IPS-20b (cell line): ENCODE data around the gene BMF.

ENCODE experiments used
- H3K27ac ChIP-seq: one replicate; pipeline ENCODE4 v1.5.1; 2013; ENCODE audit warnings: low read length
- H3K27me3 ChIP-seq: 2 replicates; pipeline ENCODE4 v1.6.1; 2013; ENCODE audit warnings: mild to moderate bottlenecking, low read length, inconsistent platforms; ENCODE audit not compliant: insufficient read depth
- H3K36me3 ChIP-seq: 2 replicates; pipeline ENCODE4 v1.6.1; 2013; ENCODE audit warnings: low read depth, mild to moderate bottlenecking, inconsistent platforms, low read length, moderate library complexity; ENCODE audit not compliant: insufficient read depth
- H3K4me1 ChIP-seq: 2 replicates; pipeline ENCODE4 v1.6.1; 2013; ENCODE audit warnings: mild to moderate bottlenecking, control low read depth, inconsistent platforms, low read length, moderate library complexity; ENCODE audit not compliant: insufficient read depth
- H3K4me3 ChIP-seq: 2 replicates; pipeline ENCODE4 v1.5.1; 2013; ENCODE audit warnings: mild to moderate bottlenecking, low read length, inconsistent platforms
- H3K9ac ChIP-seq: 2 replicates; pipeline ENCODE4 v1.6.1; 2013; ENCODE audit warnings: low read depth, mild to moderate bottlenecking, inconsistent platforms, low read length, moderate library complexity
- H3K9me3 ChIP-seq: 2 replicates; pipeline ENCODE4 v1.6.1; 2013; ENCODE audit warnings: mild to moderate bottlenecking, low read depth, low read length, inconsistent platforms; ENCODE audit not compliant: insufficient read depth

Gene BMF

GRCh38 chr15:40091861-40092255 lies 16.8 kb downstream of the BMF start:
- Histone ChIP-seq H3K36me3 (peaks cover 16% of the 10 kb centered on the region; the same call in 1 of the 2 replicates), H3K4me3 (peak overlapping the region; percentile 46; the same call in 1 of the 2 replicates), H3K4me1 (peaks cover 69% of the 10 kb centered on the region), H3K9me3 (no peaks in the 10 kb centered on the region), H3K9ac (peak overlapping the region; percentile 40; the same call in 1 of the 2 replicates), H3K27me3 (no peaks in the 10 kb centered on the region), H3K27ac (no peak overlapping the region)

- H3K4me3 ChIP-seq = no peak overlapping the region
- no peak overlapping the region for H3K9ac ChIP-seq
- H3K27ac ChIP-seq = no peak overlapping the region
- H3K27me3 ChIP-seq = no peaks in the 10 kb centered on the region
- peaks cover 16% of the 10 kb centered on the region; the same call in 1 of the 2 replicates for H3K36me3 ChIP-seq
- H3K4me1 ChIP-seq = peaks cover 63% of the 10 kb centered on the region
- no peaks in the 10 kb centered on the region for H3K9me3 ChIP-seq
These were observed 17.8 kb downstream of the BMF start for GRCh38 chr15:40090774-40091455.

- Histone ChIP-seq H3K27ac (peak overlapping the region; percentile 84), H3K27me3 (no peaks in the 10 kb centered on the region), H3K36me3 (peaks cover 16% of the 10 kb centered on the region; the same call in 1 of the 2 replicates), H3K9ac (peak overlapping the region; percentile 66; the same call in 1 of the 2 replicates), H3K4me1 (peaks cover 63% of the 10 kb centered on the region), H3K9me3 (no peaks in the 10 kb centered on the region), H3K4me3 (peak overlapping the region; percentile 47)
These were observed 19.5 kb downstream of the BMF start for GRCh38 chr15:40088929-40089755.

- Histone ChIP-seq H3K9ac (peak overlapping the region; percentile 47; the same call in 1 of the 2 replicates), H3K27ac (peak overlapping the region; percentile 61), H3K9me3 (no peaks in the 10 kb centered on the region), H3K4me1 (peaks cover 60% of the 10 kb centered on the region), H3K27me3 (peaks cover 7% of the 10 kb centered on the region), H3K36me3 (peaks cover 16% of the 10 kb centered on the region; the same call in 1 of the 2 replicates), H3K4me3 (peak overlapping the region; percentile 37)
These were observed 20.4 kb downstream of the BMF start for GRCh38 chr15:40087991-40088928.

GRCh38 chr15:40087068-40087810 lies 21.4 kb downstream of the BMF start:
- H3K27ac ChIP-seq = no peak overlapping the region
- peaks cover 16% of the 10 kb centered on the region; the same call in 1 of the 2 replicates for H3K36me3 ChIP-seq
- no peaks in the 10 kb centered on the region for H3K9me3 ChIP-seq
- no peak overlapping the region for H3K9ac ChIP-seq
- H3K4me1 ChIP-seq = peaks cover 55% of the 10 kb centered on the region
- peaks cover 15% of the 10 kb centered on the region for H3K27me3 ChIP-seq
- H3K4me3 ChIP-seq = no peak overlapping the region

GRCh38 chr15:40085266-40085665 lies 23.4 kb downstream of the BMF start:
- Histone ChIP-seq H3K36me3 (peaks cover 5% of the 10 kb centered on the region; the same call in 1 of the 2 replicates), H3K4me1 (peaks cover 48% of the 10 kb centered on the region), H3K4me3 (no peak overlapping the region), H3K27me3 (peaks cover 33% of the 10 kb centered on the region), H3K9ac (no peak overlapping the region), H3K9me3 (no peaks in the 10 kb centered on the region), H3K27ac (no peak overlapping the region)

- Histone ChIP-seq H3K4me1 (peaks cover 42% of the 10 kb centered on the region), H3K27me3 (peaks cover 36% of the 10 kb centered on the region), H3K9me3 (no peaks in the 10 kb centered on the region), H3K9ac (no peak overlapping the region), H3K36me3 (no peaks in the 10 kb centered on the region), H3K4me3 (no peak overlapping the region), H3K27ac (no peak overlapping the region)
These were observed 24.0 kb downstream of the BMF start for GRCh38 chr15:40084650-40085049.

- Histone ChIP-seq H3K4me3 (peak overlapping the region; percentile 15; the same call in 1 of the 2 replicates), H3K9me3 (no peaks in the 10 kb centered on the region), H3K4me1 (peaks cover 21% of the 10 kb centered on the region), H3K27ac (no peak overlapping the region), H3K27me3 (peaks cover 36% of the 10 kb centered on the region), H3K9ac (peak overlapping the region; percentile 5; the same call in 1 of the 2 replicates), H3K36me3 (no peaks in the 10 kb centered on the region)
These were observed 26.3 kb downstream of the BMF start for GRCh38 chr15:40082195-40082883.

GRCh38 chr15:40081691-40082194 lies 26.9 kb downstream of the BMF start:
- H3K9me3 ChIP-seq = no peaks in the 10 kb centered on the region
- H3K27ac ChIP-seq = no peak overlapping the region
- H3K9ac ChIP-seq = peak overlapping the region; percentile 5; the same call in 1 of the 2 replicates
- H3K36me3 ChIP-seq = no peaks in the 10 kb centered on the region
- H3K4me1 ChIP-seq = peaks cover 15% of the 10 kb centered on the region
- peak overlapping the region; percentile 15; the same call in 1 of the 2 replicates for H3K4me3 ChIP-seq
- H3K27me3 ChIP-seq = peaks cover 36% of the 10 kb centered on the region

- H3K4me1 ChIP-seq = peaks cover 15% of the 10 kb centered on the region
- H3K36me3 ChIP-seq = no peaks in the 10 kb centered on the region
- H3K9me3 ChIP-seq = no peaks in the 10 kb centered on the region
- H3K27me3 ChIP-seq = peaks cover 36% of the 10 kb centered on the region
- H3K4me3 ChIP-seq = no peak overlapping the region
- no peak overlapping the region for H3K27ac ChIP-seq
- no peak overlapping the region for H3K9ac ChIP-seq
These were observed 27.8 kb downstream of the BMF start for GRCh38 chr15:40080847-40081246.
